Measurements from ENCODE around the gene PLAAT1. TPM values are rescaled to one million over a fixed set of nuclear protein-coding genes. Genes with fewer than 3 reads are reported as not detected.

Gene PLAAT1
- total RNA-seq, 2 experiments from 2014 or later, result not detected

DNA sequence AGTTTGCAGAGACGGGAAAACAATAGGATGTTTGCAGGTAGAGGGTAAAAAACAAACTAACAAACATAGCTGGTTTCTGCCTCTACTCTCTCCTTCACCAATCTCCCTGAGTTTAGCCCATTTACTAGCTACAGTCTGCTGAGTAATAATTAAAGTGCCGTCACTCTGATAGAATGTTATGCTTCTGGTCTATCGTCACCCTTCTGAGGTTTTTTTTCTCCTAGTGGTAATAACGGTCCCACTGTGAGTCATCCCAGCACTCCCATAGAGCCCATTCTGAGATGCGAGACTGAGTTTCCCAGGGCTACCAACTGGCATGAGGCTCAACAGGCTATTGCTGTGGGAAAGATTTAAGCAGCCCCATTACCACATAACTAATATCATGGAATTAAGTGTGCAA lies 56.4 kb downstream of the PLAAT1 start:
- Mint-ChIP-seq H3K4me1 (ENCODE audit: low read depth) (no peaks in the 10 kb centered on the region), H3K36me3 (ENCODE audit: low read depth) (no peaks in the 10 kb centered on the region), H3K9me3 (peaks cover 3% of the 10 kb centered on the region), H3K4me3 (no peak overlapping the region), H3K27ac (no peak overlapping the region), H3K27me3 (peaks cover 1% of the 10 kb centered on the region)
- intact Hi-C loops (cut with micrococcal nuclease), result no loop called here
- ATAC-seq (no peak), DNase-seq (no peak)
- TF ChIP-seq CTCF (IDR thresholded peaks at IDR 0.05), result no peak
- ChIA-PET POLR2A (no interaction called here), CTCF (no interaction called here)

DNA sequence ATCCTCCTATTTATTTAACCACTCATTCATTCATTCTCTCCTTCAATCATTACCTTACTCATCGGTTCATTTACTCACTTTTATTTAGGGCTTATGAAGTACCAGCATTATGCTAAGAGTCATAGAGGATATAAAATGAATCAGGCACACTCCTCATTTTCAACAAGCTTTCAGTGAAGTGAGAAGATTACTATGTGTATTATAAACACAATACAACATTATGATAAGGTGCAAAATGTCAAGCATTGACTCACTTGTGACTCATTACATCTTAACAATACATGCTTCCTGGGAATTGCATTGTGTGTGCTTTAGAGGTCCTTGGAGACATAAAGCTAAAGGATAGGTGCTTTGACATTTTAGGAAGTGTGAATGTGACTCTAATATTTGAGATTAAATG lies 60.4 kb downstream of the PLAAT1 start:
- TF ChIP-seq CTCF (IDR thresholded peaks at IDR 0.05), result no peak
- Mint-ChIP-seq H3K9me3 (no peaks in the 10 kb centered on the region), H3K36me3 (ENCODE audit: low read depth) (no peaks in the 10 kb centered on the region), H3K4me1 (ENCODE audit: low read depth) (no peaks in the 10 kb centered on the region), H3K4me3 (no peak overlapping the region), H3K27me3 (peaks cover 6% of the 10 kb centered on the region), H3K27ac (no peak overlapping the region)
- DNase-seq (no peak), ATAC-seq (no peak)
- intact Hi-C loops (cut with micrococcal nuclease), result no loop called here
- ChIA-PET POLR2A (no interaction called here), CTCF (interaction anchor here (1.5 kb wide), 1 partner anchor 16 kb away, joined by 4 read pairs; no protein-coding TSS in a partner anchor)

- CTCF ChIA-PET, result no interaction called here
- Mint-ChIP-seq H3K36me3 (ENCODE audit: low read depth) (no peaks in the 10 kb centered on the region), H3K4me3 (no peak overlapping the region), H3K27ac (no peak overlapping the region), H3K9me3 (no peaks in the 10 kb centered on the region), H3K27me3 (peaks cover 8% of the 10 kb centered on the region), H3K4me1 (ENCODE audit: low read depth) (no peaks in the 10 kb centered on the region)
- ATAC-seq (no peak), DNase-seq (no peak)
- POLR2A ChIA-PET, result no interaction called here
- intact Hi-C loops (cut with micrococcal nuclease), result no loop called here
- no peak for TF ChIP-seq CTCF (IDR thresholded peaks at IDR 0.05)
These were observed 64.3 kb downstream of the PLAAT1 start for GRCh38 chr3:193305356-193305755.

GRCh38 chr3:193310914-193311723 lies 70.1 kb downstream of the PLAAT1 start:
- CTCF ChIA-PET, result no interaction called here
- no peak for ATAC-seq
- intact Hi-C loops (cut with micrococcal nuclease), result no loop called here
- DNase-seq, result no peak
- no peak for TF ChIP-seq CTCF (IDR thresholded peaks at IDR 0.05)
- no peak overlapping the region for H3K4me3 Mint-ChIP-seq
- POLR2A ChIA-PET, result no interaction called here
- H3K27ac Mint-ChIP-seq, result no peak overlapping the region
- no peaks in the 10 kb centered on the region for H3K4me1 Mint-ChIP-seq (ENCODE audit: low read depth)
- peaks cover 4% of the 10 kb centered on the region for H3K27me3 Mint-ChIP-seq
- no peaks in the 10 kb centered on the region for H3K36me3 Mint-ChIP-seq (ENCODE audit: low read depth)
- no peaks in the 10 kb centered on the region for H3K9me3 Mint-ChIP-seq

GRCh38 chr3:193313061-193313958 lies 72.3 kb downstream of the PLAAT1 start:
- no peak for DNase-seq
- intact Hi-C loops (cut with micrococcal nuclease), result no loop called here
- H3K4me3 Mint-ChIP-seq, result no peak overlapping the region
- no peak for TF ChIP-seq CTCF (IDR thresholded peaks at IDR 0.05)
- H3K4me1 Mint-ChIP-seq (ENCODE audit: low read depth), result no peaks in the 10 kb centered on the region
- no peaks in the 10 kb centered on the region for H3K36me3 Mint-ChIP-seq (ENCODE audit: low read depth)
- H3K9me3 Mint-ChIP-seq, result no peaks in the 10 kb centered on the region
- no peak for ATAC-seq
- H3K27ac Mint-ChIP-seq, result no peak overlapping the region
- CTCF ChIA-PET, result no interaction called here
- H3K27me3 Mint-ChIP-seq, result peaks cover 4% of the 10 kb centered on the region
- POLR2A ChIA-PET, result interaction anchor here (0.6 kb wide), 1 partner anchor 28 kb away, joined by 3 read pairs; no protein-coding TSS in a partner anchor
